HG02588 (cell line): Measurements from ENCODE around the gene PNMA6E.

ENCODE experiments used
- ATAC-seq: cut with Tn5 transposase; IDR thresholded peaks from one replicate; pipeline ENCODE4 v1.9.1; 2021; ENCODE audit warnings: mild to moderate bottlenecking, moderate library complexity; ENCODE audit not compliant: unreplicated experiment

Gene PNMA6E

GRCh38 chrX:153438532-153438931 is 37.4 kb upstream of the PNMA6E start:
- no peak for ATAC-seq

- no peak for ATAC-seq
Observed at GRCh38 chrX:153435845-153436244, 34.7 kb upstream of the PNMA6E start.

GRCh38 chrX:153434801-153435200 is 33.7 kb upstream of the PNMA6E start:
- ATAC-seq: no peak

GRCh38 chrX:153433781-153434285 is 32.7 kb upstream of the PNMA6E start:
- ATAC-seq: no peak

- ATAC-seq: no peak
Observed at GRCh38 chrX:153433161-153433680, 32.1 kb upstream of the PNMA6E start.

- no peak for ATAC-seq
Observed at GRCh38 chrX:153430796-153431195, 29.6 kb upstream of the PNMA6E start.

- no peak for ATAC-seq
Observed at GRCh38 chrX:153426204-153426603, 25.1 kb upstream of the PNMA6E start.

GRCh38 chrX:153423652-153424051 is 22.5 kb upstream of the PNMA6E start:
- no peak for ATAC-seq

GRCh38 chrX:153421856-153422255 is 20.7 kb upstream of the PNMA6E start:
- ATAC-seq: no peak

- no peak for ATAC-seq
Observed at GRCh38 chrX:153420851-153421599, 19.9 kb upstream of the PNMA6E start.

GRCh38 chrX:153417637-153418036 is 16.5 kb upstream of the PNMA6E start:
- ATAC-seq: no peak

GRCh38 chrX:153416781-153417450 is 15.8 kb upstream of the PNMA6E start:
- ATAC-seq: no peak

- no peak for ATAC-seq
Observed at GRCh38 chrX:153414856-153415510, 13.8 kb upstream of the PNMA6E start.

- ATAC-seq: no peak
Observed at GRCh38 chrX:153413731-153414130, 12.6 kb upstream of the PNMA6E start.

GRCh38 chrX:153412746-153413720 is 11.9 kb upstream of the PNMA6E start:
- no peak for ATAC-seq

- ATAC-seq: no peak
Observed at GRCh38 chrX:153411988-153412574, 10.9 kb upstream of the PNMA6E start.

GRCh38 chrX:153411255-153411987 is 10.3 kb upstream of the PNMA6E start, which contains the start of gene ZFP92:
Gene ZFP92, plus strand, starts transcription at chrX:153411472. Its CDS starts 6,851 bp downstream, at chrX:153418323.
- ATAC-seq: peak; percentile 53

- no peak for ATAC-seq
Observed at GRCh38 chrX:153410888-153411254, 9.7 kb upstream of the PNMA6E start.

- no peak for ATAC-seq
Observed at GRCh38 chrX:153410373-153410772, 9.2 kb upstream of the PNMA6E start.
